H1 (cell line): ENCODE measurements around the gene OSBP2. TPM values are rescaled to one million over a fixed set of nuclear protein-coding genes. Genes with fewer than 3 reads are reported as not detected.

ENCODE experiments used
- BCL11A ChIP-seq, 2 experiments: IDR thresholded peaks; one replicate each; pipeline ENCODE4 v1.6.1; 2011; ENCODE audit warnings: low read depth in 2 of 2, low read length in 2 of 2, mild to moderate bottlenecking in 2 of 2
- CHD1 ChIP-seq: IDR thresholded peaks from 2 replicates; pipeline ENCODE4 v1.6.1; 2012; ENCODE audit warnings: low read depth, low read length, improper control_type of control experiment
- GABPA ChIP-seq: IDR thresholded peaks from 2 replicates; pipeline ENCODE4 v1.6.1; 2011; ENCODE audit warnings: mild to moderate bottlenecking, low read length, moderate library complexity, borderline replicate concordance; ENCODE audit not compliant: insufficient read depth
- JUND ChIP-seq: IDR thresholded peaks from 2 replicates; pipeline ENCODE4 v1.6.1; 2011; ENCODE audit warnings: mild to moderate bottlenecking, improper control_type of control experiment, low read length
- MAFK ChIP-seq: IDR thresholded peaks from 2 replicates; pipeline ENCODE4 v1.6.1; 2012; ENCODE audit warnings: low read depth, mild to moderate bottlenecking, improper control_type of control experiment, low read length
- PHF8 ChIP-seq: fragments of 200-600 bp; sonication (generic); conservative IDR thresholded peaks from 2 replicates; pipeline ENCODE4 v1.7.1; 2012; ENCODE audit warnings: low read depth, mild to moderate bottlenecking, inconsistent platforms, low read length, moderate library complexity
- RAD21 ChIP-seq, 2 experiments: IDR thresholded peaks in 1 of 2; conservative IDR thresholded peaks in 1 of 2; 2 replicates each; pipeline ENCODE4 v1.6.1; 2011; ENCODE audit warnings: low read depth in 2 of 2, low read length in 2 of 2, improper control_type of control experiment in 1 of 2, inconsistent platforms in 1 of 2, mild to moderate bottlenecking in 1 of 2, moderate library complexity in 1 of 2
- RBBP5 ChIP-seq: IDR thresholded peaks from 2 replicates; pipeline ENCODE4 v1.7.1; 2012; ENCODE audit warnings: low read depth, mild to moderate bottlenecking, inconsistent platforms, low read length, moderate library complexity, borderline replicate concordance
- SIX5 ChIP-seq: IDR thresholded peaks from 2 replicates; pipeline ENCODE4 v1.6.1; 2011; ENCODE audit warnings: mild to moderate bottlenecking, low read depth, low read length
- SP2 ChIP-seq: IDR thresholded peaks from 2 replicates; pipeline ENCODE4 v1.6.1; 2012; ENCODE audit warnings: mild to moderate bottlenecking, low read length, inconsistent platforms
- SP4 ChIP-seq: IDR thresholded peaks from 2 replicates; pipeline ENCODE4 v1.6.1; 2012; ENCODE audit warnings: low read length, inconsistent platforms
- TAF1 ChIP-seq: IDR thresholded peaks from 2 replicates; pipeline ENCODE4 v1.6.1; 2011; ENCODE audit warnings: mild to moderate bottlenecking, low read depth, low read length
- polyA plus RNA-seq, 7 experiments: library from polyadenylated mRNA; depleted of rRNA in 3 of 7; stranded (reverse) in 5 of 7; unstranded in 2 of 7; fragments of >200 nt in 5 of 7; fragments of 200-250 nt in 2 of 7; gene quantifications; 1 replicate in 5 of 7; 2 replicates in 1 of 7; 4 replicates in 1 of 7; pipeline versions ENCODE4 v1.2.1 to v1.2.3, GENCODE V29; 2011 to 2013; ENCODE audit warnings: missing spikeins in 2 of 7, mixed read lengths in 2 of 7
- total RNA-seq: library from RNA; stranded (reverse); fragmentation: NEBNext Ultra II Directional; extraction: Animal tissue kit (Norgen Biotek cat#: 25700); gene quantifications from 2 replicates; pipeline ENCODE4 v1.2.1, GENCODE V29; 2021
- TF ChIP-seq, protein P1 (sequence below): fragments of 300-600 bp; sonication (generic); IDR thresholded peaks from 2 replicates; pipeline ENCODE4 v1.7.1; 2012; ENCODE audit warnings: low read length, moderate library complexity, mild to moderate bottlenecking, inconsistent platforms; ENCODE audit not compliant: insufficient replicate concordance

Gene OSBP2
- total and polyA plus RNA-seq, 2 of the 8 experiments (the other 6 are each of a cell fraction or from before 2014, with no cell fraction given), result 3.4 to 3.7 TPM

- TF ChIP-seq, protein P1, sequence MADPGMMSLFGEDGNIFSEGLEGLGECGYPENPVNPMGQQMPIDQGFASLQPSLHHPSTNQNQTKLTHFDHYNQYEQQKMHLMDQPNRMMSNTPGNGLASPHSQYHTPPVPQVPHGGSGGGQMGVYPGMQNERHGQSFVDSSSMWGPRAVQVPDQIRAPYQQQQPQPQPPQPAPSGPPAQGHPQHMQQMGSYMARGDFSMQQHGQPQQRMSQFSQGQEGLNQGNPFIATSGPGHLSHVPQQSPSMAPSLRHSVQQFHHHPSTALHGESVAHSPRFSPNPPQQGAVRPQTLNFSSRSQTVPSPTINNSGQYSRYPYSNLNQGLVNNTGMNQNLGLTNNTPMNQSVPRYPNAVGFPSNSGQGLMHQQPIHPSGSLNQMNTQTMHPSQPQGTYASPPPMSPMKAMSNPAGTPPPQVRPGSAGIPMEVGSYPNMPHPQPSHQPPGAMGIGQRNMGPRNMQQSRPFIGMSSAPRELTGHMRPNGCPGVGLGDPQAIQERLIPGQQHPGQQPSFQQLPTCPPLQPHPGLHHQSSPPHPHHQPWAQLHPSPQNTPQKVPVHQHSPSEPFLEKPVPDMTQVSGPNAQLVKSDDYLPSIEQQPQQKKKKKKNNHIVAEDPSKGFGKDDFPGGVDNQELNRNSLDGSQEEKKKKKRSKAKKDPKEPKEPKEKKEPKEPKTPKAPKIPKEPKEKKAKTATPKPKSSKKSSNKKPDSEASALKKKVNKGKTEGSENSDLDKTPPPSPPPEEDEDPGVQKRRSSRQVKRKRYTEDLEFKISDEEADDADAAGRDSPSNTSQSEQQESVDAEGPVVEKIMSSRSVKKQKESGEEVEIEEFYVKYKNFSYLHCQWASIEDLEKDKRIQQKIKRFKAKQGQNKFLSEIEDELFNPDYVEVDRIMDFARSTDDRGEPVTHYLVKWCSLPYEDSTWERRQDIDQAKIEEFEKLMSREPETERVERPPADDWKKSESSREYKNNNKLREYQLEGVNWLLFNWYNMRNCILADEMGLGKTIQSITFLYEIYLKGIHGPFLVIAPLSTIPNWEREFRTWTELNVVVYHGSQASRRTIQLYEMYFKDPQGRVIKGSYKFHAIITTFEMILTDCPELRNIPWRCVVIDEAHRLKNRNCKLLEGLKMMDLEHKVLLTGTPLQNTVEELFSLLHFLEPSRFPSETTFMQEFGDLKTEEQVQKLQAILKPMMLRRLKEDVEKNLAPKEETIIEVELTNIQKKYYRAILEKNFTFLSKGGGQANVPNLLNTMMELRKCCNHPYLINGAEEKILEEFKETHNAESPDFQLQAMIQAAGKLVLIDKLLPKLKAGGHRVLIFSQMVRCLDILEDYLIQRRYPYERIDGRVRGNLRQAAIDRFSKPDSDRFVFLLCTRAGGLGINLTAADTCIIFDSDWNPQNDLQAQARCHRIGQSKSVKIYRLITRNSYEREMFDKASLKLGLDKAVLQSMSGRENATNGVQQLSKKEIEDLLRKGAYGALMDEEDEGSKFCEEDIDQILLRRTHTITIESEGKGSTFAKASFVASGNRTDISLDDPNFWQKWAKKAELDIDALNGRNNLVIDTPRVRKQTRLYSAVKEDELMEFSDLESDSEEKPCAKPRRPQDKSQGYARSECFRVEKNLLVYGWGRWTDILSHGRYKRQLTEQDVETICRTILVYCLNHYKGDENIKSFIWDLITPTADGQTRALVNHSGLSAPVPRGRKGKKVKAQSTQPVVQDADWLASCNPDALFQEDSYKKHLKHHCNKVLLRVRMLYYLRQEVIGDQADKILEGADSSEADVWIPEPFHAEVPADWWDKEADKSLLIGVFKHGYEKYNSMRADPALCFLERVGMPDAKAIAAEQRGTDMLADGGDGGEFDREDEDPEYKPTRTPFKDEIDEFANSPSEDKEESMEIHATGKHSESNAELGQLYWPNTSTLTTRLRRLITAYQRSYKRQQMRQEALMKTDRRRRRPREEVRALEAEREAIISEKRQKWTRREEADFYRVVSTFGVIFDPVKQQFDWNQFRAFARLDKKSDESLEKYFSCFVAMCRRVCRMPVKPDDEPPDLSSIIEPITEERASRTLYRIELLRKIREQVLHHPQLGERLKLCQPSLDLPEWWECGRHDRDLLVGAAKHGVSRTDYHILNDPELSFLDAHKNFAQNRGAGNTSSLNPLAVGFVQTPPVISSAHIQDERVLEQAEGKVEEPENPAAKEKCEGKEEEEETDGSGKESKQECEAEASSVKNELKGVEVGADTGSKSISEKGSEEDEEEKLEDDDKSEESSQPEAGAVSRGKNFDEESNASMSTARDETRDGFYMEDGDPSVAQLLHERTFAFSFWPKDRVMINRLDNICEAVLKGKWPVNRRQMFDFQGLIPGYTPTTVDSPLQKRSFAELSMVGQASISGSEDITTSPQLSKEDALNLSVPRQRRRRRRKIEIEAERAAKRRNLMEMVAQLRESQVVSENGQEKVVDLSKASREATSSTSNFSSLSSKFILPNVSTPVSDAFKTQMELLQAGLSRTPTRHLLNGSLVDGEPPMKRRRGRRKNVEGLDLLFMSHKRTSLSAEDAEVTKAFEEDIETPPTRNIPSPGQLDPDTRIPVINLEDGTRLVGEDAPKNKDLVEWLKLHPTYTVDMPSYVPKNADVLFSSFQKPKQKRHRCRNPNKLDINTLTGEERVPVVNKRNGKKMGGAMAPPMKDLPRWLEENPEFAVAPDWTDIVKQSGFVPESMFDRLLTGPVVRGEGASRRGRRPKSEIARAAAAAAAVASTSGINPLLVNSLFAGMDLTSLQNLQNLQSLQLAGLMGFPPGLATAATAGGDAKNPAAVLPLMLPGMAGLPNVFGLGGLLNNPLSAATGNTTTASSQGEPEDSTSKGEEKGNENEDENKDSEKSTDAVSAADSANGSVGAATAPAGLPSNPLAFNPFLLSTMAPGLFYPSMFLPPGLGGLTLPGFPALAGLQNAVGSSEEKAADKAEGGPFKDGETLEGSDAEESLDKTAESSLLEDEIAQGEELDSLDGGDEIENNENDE, result no peak
- TF ChIP-seq SP2, result no peak
- TF ChIP-seq PHF8, result no peak
- no peak for TF ChIP-seq SIX5
- no peak for TF ChIP-seq MAFK
- TF ChIP-seq RAD21 (IDR thresholded peaks at IDR 0.05 in 1 of 2, conservative IDR thresholded peaks at IDR 0.05 in 1 of 2; ENCODE audit: low read depth in 2 of 2, low read length in 2 of 2), result no peak
- TF ChIP-seq BCL11A (IDR thresholded peaks at IDR 0.05; ENCODE audit: low read depth in 2 of 2, low read length in 2 of 2), result no peak
- no peak for TF ChIP-seq GABPA
- no peak for TF ChIP-seq TAF1
- no peak for TF ChIP-seq CHD1
- TF ChIP-seq JUND, result no peak
- TF ChIP-seq SP4, result no peak
- TF ChIP-seq RBBP5, result no peak
Observed at GRCh38 chr22:30718938-30719337, 24.3 kb downstream of the OSBP2 start (continued).
